HCT116 (cell line): ENCODE results near the gene ZIC5.

Experiments
- CEBPB ChIP-seq: IDR thresholded peaks from 2 replicates; pipeline ENCODE4 v1.6.1; 2012; ENCODE audit warnings: low read depth
- POLR2AphosphoS5 ChIP-seq: IDR thresholded peaks from 2 replicates; pipeline ENCODE4 v1.6.1; 2011; ENCODE audit warnings: mild to moderate bottlenecking, low read depth, low read length, moderate library complexity
- SRF ChIP-seq: IDR thresholded peaks from 2 replicates; pipeline ENCODE4 v1.6.1; 2012; ENCODE audit warnings: low read depth
- ZFX ChIP-seq: fragments of 450-650 bp; IDR thresholded peaks from 2 replicates; pipeline ENCODE4 v1.6.1; 2017
- TF ChIP-seq, protein P1 (sequence below), 3 experiments: fragments of 200-600 bp in 1 of 3; sonication (generic) in 1 of 3; IDR thresholded peaks in 2 of 3; conservative IDR thresholded peaks in 1 of 3; 2 replicates each; pipeline ENCODE4 v1.5.1; 2012 to 2017; ENCODE audit warnings: low read depth in 2 of 3, low read length in 2 of 3, antibody characterized with exemption in 1 of 3, borderline replicate concordance in 1 of 3, control low read depth in 1 of 3, mild to moderate bottlenecking in 1 of 3, mixed read lengths in 1 of 3, mixed run types in 1 of 3, moderate library complexity in 1 of 3; ENCODE audit not compliant: insufficient read depth in 1 of 3
- TF ChIP-seq, protein P2 (sequence below): IDR thresholded peaks from 2 replicates; pipeline ENCODE4 v1.6.1; 2012
- TF ChIP-seq, protein P3 (sequence below): IDR thresholded peaks from 2 replicates; pipeline ENCODE4 v1.6.1; 2012

DNA sequence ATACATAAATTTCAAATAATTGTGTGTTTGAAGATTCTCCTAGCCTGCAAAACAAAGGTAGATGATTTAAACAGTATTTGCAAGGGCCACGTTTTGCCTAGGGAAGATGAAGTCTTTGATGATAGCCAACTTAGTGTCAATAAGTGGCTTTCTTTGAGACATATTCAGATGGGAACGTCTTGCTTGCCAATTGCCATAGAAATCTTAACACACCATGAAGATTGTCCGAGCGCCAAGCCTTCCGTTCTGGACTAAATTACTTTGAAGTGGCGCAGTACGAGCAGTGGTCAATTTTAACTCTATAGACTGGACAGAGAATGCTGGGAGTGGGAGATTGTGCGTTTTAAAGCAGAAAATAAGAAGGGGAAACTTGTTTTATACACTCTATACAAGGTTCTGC, 9.9 kb downstream of the ZIC5 start:
- no peak for TF ChIP-seq CEBPB
- TF ChIP-seq POLR2AphosphoS5: no peak
- TF ChIP-seq, protein P1, sequence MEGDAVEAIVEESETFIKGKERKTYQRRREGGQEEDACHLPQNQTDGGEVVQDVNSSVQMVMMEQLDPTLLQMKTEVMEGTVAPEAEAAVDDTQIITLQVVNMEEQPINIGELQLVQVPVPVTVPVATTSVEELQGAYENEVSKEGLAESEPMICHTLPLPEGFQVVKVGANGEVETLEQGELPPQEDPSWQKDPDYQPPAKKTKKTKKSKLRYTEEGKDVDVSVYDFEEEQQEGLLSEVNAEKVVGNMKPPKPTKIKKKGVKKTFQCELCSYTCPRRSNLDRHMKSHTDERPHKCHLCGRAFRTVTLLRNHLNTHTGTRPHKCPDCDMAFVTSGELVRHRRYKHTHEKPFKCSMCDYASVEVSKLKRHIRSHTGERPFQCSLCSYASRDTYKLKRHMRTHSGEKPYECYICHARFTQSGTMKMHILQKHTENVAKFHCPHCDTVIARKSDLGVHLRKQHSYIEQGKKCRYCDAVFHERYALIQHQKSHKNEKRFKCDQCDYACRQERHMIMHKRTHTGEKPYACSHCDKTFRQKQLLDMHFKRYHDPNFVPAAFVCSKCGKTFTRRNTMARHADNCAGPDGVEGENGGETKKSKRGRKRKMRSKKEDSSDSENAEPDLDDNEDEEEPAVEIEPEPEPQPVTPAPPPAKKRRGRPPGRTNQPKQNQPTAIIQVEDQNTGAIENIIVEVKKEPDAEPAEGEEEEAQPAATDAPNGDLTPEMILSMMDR (IDR thresholded peaks at IDR 0.05 in 2 of 3, conservative IDR thresholded peaks at IDR 0.05 in 1 of 3; ENCODE audit: borderline replicate concordance in 1 of 3, insufficient read depth in 1 of 3, low read depth in 2 of 3, low read length in 2 of 3): no peak
- TF ChIP-seq, protein P2, sequence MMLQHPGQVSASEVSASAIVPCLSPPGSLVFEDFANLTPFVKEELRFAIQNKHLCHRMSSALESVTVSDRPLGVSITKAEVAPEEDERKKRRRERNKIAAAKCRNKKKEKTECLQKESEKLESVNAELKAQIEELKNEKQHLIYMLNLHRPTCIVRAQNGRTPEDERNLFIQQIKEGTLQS: no peak
- TF ChIP-seq SRF: no peak
- no peak for TF ChIP-seq ZFX
- TF ChIP-seq, protein P3, sequence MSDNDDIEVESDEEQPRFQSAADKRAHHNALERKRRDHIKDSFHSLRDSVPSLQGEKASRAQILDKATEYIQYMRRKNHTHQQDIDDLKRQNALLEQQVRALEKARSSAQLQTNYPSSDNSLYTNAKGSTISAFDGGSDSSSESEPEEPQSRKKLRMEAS: no peak
